HG03039 (cell line): ENCODE measurements around the gene UNK.
"Not testable (repeated sequence)": the region's sequence is repeated elsewhere in the genome, so short reads cannot be mapped to it uniquely, and the experiment has no call there.

Experiments used
- ATAC-seq: cut with Tn5 transposase; IDR thresholded peaks from one replicate; pipeline ENCODE4 v1.9.1; 2021; ENCODE audit warnings: mild to moderate bottlenecking, moderate library complexity; ENCODE audit not compliant: unreplicated experiment

The UNK gene

DNA sequence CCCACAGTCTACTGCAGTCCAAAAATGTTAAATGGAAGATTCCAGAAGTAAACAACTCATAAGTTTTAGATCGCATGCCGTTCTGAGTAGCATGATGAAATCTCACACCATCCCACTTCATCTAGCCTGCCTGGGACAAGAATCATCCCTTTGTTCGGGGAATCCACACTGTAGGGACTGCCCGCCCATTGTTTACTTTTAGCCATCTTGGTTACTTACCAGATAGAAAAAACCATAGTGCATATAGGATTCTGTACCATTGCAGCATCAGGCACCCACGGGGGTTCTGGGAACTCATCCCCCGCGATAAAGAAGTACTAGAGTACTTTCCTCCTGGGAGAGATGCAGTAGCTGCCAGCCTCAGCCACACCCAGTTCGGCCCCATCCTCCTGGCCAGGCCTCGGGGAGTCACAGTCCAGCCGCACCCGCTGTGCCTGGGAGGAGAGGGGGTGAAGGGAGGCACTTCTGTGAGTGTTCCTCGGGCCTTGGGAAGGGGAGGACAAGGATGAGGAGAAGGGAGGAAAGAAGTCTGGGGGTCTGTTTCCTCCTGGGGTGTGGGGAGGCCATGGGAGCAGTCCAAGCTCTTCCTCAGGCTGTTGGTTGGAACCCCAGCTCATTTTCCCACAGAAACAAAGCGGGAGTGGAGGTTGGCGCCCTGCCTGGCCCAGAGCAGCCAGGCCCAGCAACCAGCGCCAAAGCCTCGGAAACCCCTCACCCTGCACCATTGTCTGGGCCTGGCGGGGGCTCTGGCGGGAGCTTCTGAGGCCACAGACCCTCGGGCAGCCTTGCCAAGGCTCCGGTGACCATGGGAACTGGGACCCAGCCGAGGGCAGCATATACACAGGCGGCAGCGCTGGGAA lies 84.9 kb downstream of the UNK start:
- no peak for ATAC-seq

DNA sequence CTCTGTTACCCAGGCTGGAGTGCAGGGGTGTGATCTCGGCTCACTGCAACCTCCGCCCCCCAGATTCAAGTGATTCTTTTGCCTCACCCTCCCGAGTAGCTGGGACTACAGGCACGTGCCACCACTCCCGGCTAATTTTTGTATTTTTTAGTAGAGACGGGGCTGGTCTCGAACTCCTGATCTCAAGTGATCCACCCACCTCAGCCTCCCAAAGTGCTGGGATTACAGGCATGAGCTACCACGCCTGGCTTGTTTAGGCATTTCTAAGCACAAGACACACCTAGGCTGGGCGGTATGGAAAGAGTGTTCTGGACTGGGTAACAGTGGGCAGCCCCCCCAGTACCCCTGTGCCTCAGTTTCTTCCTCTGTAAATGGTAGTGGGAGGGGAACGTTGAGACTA lies 85.6 kb downstream of the UNK start:
- not testable (repeated sequence) for ATAC-seq

DNA sequence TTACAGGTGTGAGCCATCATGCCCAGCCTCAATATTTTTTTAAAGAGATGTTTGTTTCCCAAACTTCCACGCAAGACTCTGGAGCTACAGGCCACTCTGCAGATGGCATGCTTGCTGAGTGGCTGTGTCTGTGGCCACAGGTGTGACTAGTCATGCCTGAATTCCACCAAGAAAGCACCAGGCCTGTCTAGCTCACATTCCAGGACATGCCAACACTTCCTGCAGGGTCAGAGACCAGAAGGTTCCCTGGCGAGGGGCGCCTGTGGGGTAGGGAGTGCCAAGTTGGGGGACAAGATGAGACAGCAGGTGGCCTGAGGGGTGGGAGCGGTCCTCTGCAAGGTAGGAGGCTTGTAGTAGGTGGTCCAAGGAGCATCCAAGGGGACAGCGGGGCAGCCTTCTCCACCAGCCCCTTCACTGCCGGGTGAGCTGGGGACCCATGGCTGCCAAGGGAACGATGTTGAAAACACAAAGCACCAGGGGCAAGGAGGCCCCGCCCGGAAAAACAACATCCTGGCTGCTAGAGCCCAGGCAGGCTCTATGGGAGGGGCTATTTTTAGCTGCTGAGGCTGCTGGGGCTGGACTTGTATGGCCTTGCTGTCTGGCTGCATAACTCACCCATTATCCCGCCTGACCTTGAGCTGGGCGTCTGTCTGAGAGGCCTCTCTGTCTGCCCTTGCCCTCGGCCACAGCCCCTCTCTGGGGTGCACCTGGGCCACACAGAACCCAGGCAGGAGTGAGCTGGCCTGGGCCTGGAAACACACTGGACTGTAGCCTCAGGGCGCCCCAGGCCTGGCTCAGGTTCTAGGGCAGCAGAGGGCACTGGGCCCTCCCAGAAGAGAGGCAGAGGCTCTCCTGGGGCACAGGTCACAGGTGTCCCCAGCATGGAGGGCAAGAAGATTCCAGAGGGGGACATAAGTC lies 88.1 kb downstream of the UNK start:
- no peak for ATAC-seq

DNA sequence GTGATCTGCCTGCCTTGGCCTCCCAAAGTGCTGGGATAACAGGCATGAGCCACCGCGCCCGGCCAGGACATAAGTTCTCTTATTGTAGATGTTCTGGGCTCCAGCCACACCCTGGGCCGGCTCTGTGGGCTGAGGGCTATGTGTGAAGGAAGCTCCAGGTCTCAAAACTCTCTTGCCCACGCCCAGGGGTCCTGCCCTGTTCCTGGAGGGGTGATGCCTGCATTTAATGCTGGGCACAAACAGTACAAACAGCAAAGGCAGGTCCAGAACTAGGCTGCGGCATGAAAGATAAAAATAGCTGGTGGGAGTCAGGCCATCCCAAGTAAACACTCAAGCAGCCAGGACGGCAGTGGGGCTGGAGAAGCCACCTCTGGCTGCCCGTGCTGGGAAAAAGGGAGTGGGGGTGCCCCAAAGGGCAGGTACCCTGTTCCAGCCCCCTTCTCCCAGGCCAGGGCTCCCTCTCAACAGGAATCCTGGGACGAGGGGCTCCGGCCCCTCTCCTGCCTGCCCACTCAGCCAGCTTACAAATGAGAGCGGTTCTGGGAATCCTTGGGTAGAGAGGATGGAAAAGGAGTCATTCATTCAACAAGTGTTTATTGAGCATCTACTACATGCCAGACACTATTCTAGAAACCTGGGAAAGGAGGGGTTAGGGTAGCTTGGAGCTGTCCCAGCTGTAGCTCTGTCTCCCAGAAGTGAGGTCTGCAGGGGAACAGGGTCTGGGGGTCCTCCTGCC lies 89.1 kb downstream of the UNK start:
- ATAC-seq: no peak

DNA sequence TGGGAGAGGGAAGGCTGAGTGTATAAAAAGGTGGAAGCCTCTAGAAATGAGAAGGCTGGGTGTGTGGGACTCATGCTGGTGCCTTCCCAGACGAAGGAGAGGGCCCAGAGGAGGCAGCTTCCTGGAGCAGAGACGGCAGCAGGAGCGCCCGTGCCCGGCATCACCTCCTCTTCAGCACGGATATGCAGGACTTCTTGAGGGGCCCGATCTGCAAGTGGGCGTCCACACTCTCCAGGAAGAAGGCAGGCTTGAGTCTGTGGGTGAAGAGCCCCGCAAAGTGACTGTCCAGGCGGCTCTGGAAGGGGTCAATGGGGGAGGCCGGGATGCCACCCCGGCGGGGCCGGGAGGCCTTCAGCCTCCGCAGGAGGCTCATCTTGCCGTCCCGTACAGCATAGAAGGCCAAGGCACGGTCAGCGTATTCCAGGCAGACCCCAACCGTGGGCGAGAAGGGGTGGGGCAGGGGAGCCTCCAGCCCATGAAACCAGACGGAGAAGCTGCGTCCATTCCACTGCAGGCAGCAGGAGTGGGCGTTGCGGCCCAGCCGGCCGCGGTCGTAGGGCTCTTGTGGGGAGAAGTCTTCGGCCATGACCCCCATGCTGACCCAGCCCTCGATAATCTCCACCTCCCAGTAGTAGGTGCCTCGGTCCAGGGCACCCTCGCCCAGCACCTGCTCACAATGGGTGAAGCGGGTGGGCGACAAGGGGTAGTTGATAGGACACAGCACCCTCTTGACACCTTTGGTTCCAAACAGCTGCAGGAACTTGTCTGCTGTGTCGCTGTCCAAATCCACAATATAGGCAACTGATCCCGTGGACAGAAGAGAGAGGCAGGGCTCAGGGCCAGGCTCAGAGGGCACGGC lies 89.9 kb downstream of the UNK start:
- no peak for ATAC-seq
